K562 (cell line): Measurements from ENCODE around the gene CDK14. TPM values are rescaled to one million over a fixed set of nuclear protein-coding genes. Genes with fewer than 3 reads are reported as not detected.

ENCODE experiments used
- ATAC-seq: fragments of 200-7000 bp; cut with Tn5 transposase; 3 replicates; pipeline ENCODE4 v1.9.1; 2020; ENCODE audit warnings: moderate library complexity
- BruUV-seq: library from RNA; stranded (reverse); fragments of 400-500 nt; replicated peaks from 2 replicates; lab custom pipeline; 2021; lab: Mats Ljungman, UMichigan
- CTCF ChIA-PET: fragments of 300-600 bp; formaldehyde crosslinking; extraction: SDS; loops from one replicate; lab custom pipeline; 2021; ENCODE audit warnings: low intra/inter-chr PET ratio; lab: Yijun Ruan, JAX
- POLR2A ChIA-PET: fragments of 300-600, 350-650 bp; sonication (Branson Sonifier 250); formaldehyde crosslinking; extraction: SDS; loops from one replicate; lab custom pipeline; 2021; ENCODE audit warnings: antibody characterized with exemption, inconsistent platforms; lab: Yijun Ruan, JAX
- DNase-seq, 4 experiments: peaks; one replicate each; pipeline versions ENCODE4 v3.0.0 to v3.0.0-alpha.2; 2011 to 2018; ENCODE audit warnings: low spot score in 3 of 4, mixed read lengths in 3 of 4; ENCODE audit errors: extremely low read depth in 1 of 4
- FAIRE-seq: peaks from 2 replicates; lab custom pipeline; 2011; peaks lifted over from hg19 to GRCh38; lab: Jason Lieb, UNC
- H2AFZ ChIP-seq: 2 replicates; pipeline ENCODE4 v1.6.0; 2011; ENCODE audit warnings: low read depth, low read length, control low read depth, inconsistent platforms
- H3K27ac ChIP-seq: fragments of 200-600 bp; 3 replicates; pipeline ENCODE4 v1.8.0; 2011; ENCODE audit warnings: low read depth, mild to moderate bottlenecking, control low read depth, inconsistent platforms, low read length, moderate library complexity, mixed read lengths; ENCODE audit errors: extremely low read depth
- H3K27me3 ChIP-seq, 2 experiments: fragments of 300-600 bp in 1 of 2; 2 replicates in 1 of 2; 3 replicates in 1 of 2; pipeline versions ENCODE4 v1.6.0 to v1.8.0; 2011; ENCODE audit warnings: inconsistent platforms in 2 of 2, low read length in 2 of 2, mild to moderate bottlenecking in 1 of 2, mixed read lengths in 1 of 2, moderate library complexity in 1 of 2; ENCODE audit not compliant: control insufficient read depth in 2 of 2, insufficient read depth in 2 of 2
- H3K36me3 ChIP-seq: fragments of 300-600 bp; 3 replicates; pipeline ENCODE4 v1.8.0; 2011; ENCODE audit warnings: mild to moderate bottlenecking, low read length, inconsistent platforms; ENCODE audit not compliant: control insufficient read depth, insufficient read depth
- H3K4me1 ChIP-seq, 2 experiments: fragments of 200-600 bp in 1 of 2; replicated peaks in 1 of 2; 2 replicates in 1 of 2; 3 replicates in 1 of 2; pipeline versions ENCODE4 v1.5.1 to v1.8.0; 2011; ENCODE audit warnings: inconsistent platforms in 2 of 2, low read length in 2 of 2, mild to moderate bottlenecking in 1 of 2, mixed read lengths in 1 of 2, moderate library complexity in 1 of 2; ENCODE audit not compliant: control insufficient read depth in 2 of 2, insufficient read depth in 2 of 2
- H3K4me2 ChIP-seq: 2 replicates; pipeline ENCODE4 v1.6.1; 2011; ENCODE audit warnings: low read length, control low read depth, inconsistent platforms, mixed read lengths; ENCODE audit not compliant: insufficient read depth
- H3K4me3 ChIP-seq: fragments of 200-600 bp; sonication (generic), shearing (Covaris generic); 2 replicates; pipeline ENCODE4 v1.5.1; 2016; ENCODE audit warnings: control low read depth, inconsistent platforms
- H3K79me2 ChIP-seq: fragments of 200-600 bp; 3 replicates; pipeline ENCODE4 v1.8.0; 2011; ENCODE audit warnings: low read length, inconsistent platforms; ENCODE audit not compliant: control insufficient read depth, insufficient read depth
- H3K9ac ChIP-seq, 2 experiments: 2 replicates each; pipeline versions ENCODE4 v1.6.0 to v1.6.1; 2011; ENCODE audit warnings: low read depth in 2 of 2, low read length in 2 of 2, control low read depth in 1 of 2, inconsistent platforms in 1 of 2, mild to moderate bottlenecking in 1 of 2, mixed read lengths in 1 of 2; ENCODE audit not compliant: insufficient read depth in 1 of 2
- H3K9me1 ChIP-seq: one replicate; pipeline ENCODE4 v1.6.0; 2011; ENCODE audit warnings: inconsistent platforms, mild to moderate bottlenecking, low read length, moderate library complexity; ENCODE audit not compliant: control insufficient read depth, insufficient read depth
- H3K9me3 ChIP-seq: replicated peaks from 2 replicates; pipeline ENCODE4 v1.5.1; 2011; ENCODE audit warnings: low read depth, low read length, inconsistent platforms; ENCODE audit not compliant: control insufficient read depth, insufficient read depth
- H4K20me1 ChIP-seq: replicated peaks from 2 replicates; pipeline ENCODE4 v1.6.1; 2011; ENCODE audit warnings: low read length, inconsistent platforms, mixed read lengths; ENCODE audit not compliant: control insufficient read depth, insufficient read depth
- ERF ChIP-seq: fragments of 450-650 bp; formaldehyde crosslinking; IDR thresholded peaks from 2 replicates; pipeline ENCODE4 v1.4.0; 2020; ENCODE audit warnings: mild to moderate bottlenecking, mixed read lengths
- FOXJ2 ChIP-seq: fragments of 200-800 bp; sonication (Bioruptor generic); IDR thresholded peaks from 2 replicates; pipeline ENCODE4 v1.6.1; 2016; ENCODE audit warnings: missing genetic modification characterization, missing compliant biosample characterization
- FOXP4 ChIP-seq: sonication (generic); formaldehyde crosslinking; IDR thresholded peaks from 2 replicates; pipeline ENCODE4 v1.8.0; 2022; ENCODE audit warnings: mild to moderate bottlenecking, missing genetic modification reagents, borderline replicate concordance
- KAT2B ChIP-seq: IDR thresholded peaks from one replicate; pipeline ENCODE4 v1.6.1; 2012; ENCODE audit warnings: low read depth, mild to moderate bottlenecking, control low read depth, inconsistent platforms, low read length, moderate library complexity
- MAZ ChIP-seq, 2 experiments: fragments of 450-650 bp in 1 of 2; sonication (generic) in 1 of 2; formaldehyde crosslinking; IDR thresholded peaks in 1 of 2; conservative IDR thresholded peaks in 1 of 2; 2 replicates each; pipeline versions ENCODE4 v1.4.0 to v1.5.0; 2020; ENCODE audit warnings: mild to moderate bottlenecking in 1 of 2, missing genetic modification reagents in 1 of 2
- OTX1 ChIP-seq: fragments of 450-650 bp; formaldehyde crosslinking; IDR thresholded peaks from 2 replicates; pipeline ENCODE4 v1.4.0; 2022; ENCODE audit warnings: mild to moderate bottlenecking
- RAD51 ChIP-seq: fragments of 450-650 bp; IDR thresholded peaks from 2 replicates; pipeline ENCODE4 v1.7.1; 2016; ENCODE audit warnings: low read depth, mild to moderate bottlenecking, borderline replicate concordance
- TAF1 ChIP-seq: IDR thresholded peaks from 2 replicates; pipeline ENCODE4 v1.6.1; 2011; ENCODE audit warnings: mild to moderate bottlenecking, low read length, moderate library complexity; ENCODE audit not compliant: insufficient read depth, control insufficient read depth, severe bottlenecking; ENCODE audit errors: extremely low read depth
- TEAD2 ChIP-seq: fragments of 450-650 bp; IDR thresholded peaks from 2 replicates; pipeline ENCODE4 v1.6.1; 2016; ENCODE audit warnings: missing genetic modification characterization, control low read depth, missing compliant biosample characterization
- YBX1 ChIP-seq: fragments of 450-650 bp; IDR thresholded peaks from 2 replicates; pipeline ENCODE4 v1.7.1; 2016; ENCODE audit warnings: mild to moderate bottlenecking
- ZBTB17 ChIP-seq: fragments of 450-650 bp; formaldehyde crosslinking; IDR thresholded peaks from 2 replicates; pipeline ENCODE4 v1.4.0; 2020; ENCODE audit warnings: mild to moderate bottlenecking
- ZNF124 ChIP-seq: sonication (generic); formaldehyde crosslinking; IDR thresholded peaks from 2 replicates; pipeline ENCODE4 v1.8.1; 2022; ENCODE audit warnings: missing genetic modification reagents
- ZNF174 ChIP-seq: fragments of 250-450 bp; sonication (Bioruptor Pico); IDR thresholded peaks from 2 replicates; pipeline ENCODE4 v1.4.0; 2020; ENCODE audit warnings: mild to moderate bottlenecking
- ZNF384 ChIP-seq: IDR thresholded peaks from 2 replicates; pipeline ENCODE4 v1.6.1; 2012; ENCODE audit warnings: low read depth, low read length, improper control_type of control experiment
- whole genome bisulfite sequencing: fragments of 100-300 bp; shearing (Covaris generic); methylation state at CpG from one replicate; pipeline ENCODE4 v1.1.6; 2016; ENCODE audit warnings: low coverage, mixed read lengths; ENCODE audit not compliant: insufficient coverage; ENCODE audit errors: missing lambda C conversion rate; 5-methylcytosine and 5-hydroxymethylcytosine counted together
- in situ Hi-C: fragments of 300-500 bp; cut with MboI; formaldehyde crosslinking; loops from 4 replicates; pipeline ENCODE4 v1.15.0; 2018; ENCODE audit warnings: inconsistent platforms, mixed read lengths
- intact Hi-C: fragments of 100-400 bp; cut with micrococcal nuclease; formaldehyde crosslinking; loops from 2 replicates; pipeline ENCODE4 v1.14.2; 2022
- polyA plus RNA-seq, 8 experiments: library from polyadenylated mRNA; depleted of rRNA in 4 of 8; stranded (reverse) in 5 of 8; unstranded in 3 of 8; fragments of >200 nt; fragmentation: Nextera tagmentation in 2 of 8; fragmentation: Illumina TruSeq in 1 of 8; extraction: Ambion mirVana in 2 of 8; extraction: Trizol in 1 of 8; gene quantifications; 2 replicates each; pipeline versions ENCODE4 v1.2.1 to v1.2.3, GENCODE V29; 2011 to 2014; ENCODE audit warnings: inconsistent platforms in 1 of 8, missing spikeins in 1 of 8
- total RNA-seq, 7 experiments: library from RNA; depleted of rRNA in 6 of 7; stranded (reverse); fragments of >200 nt in 6 of 7; fragmentation: Illumina TruSeq in 2 of 7; extraction: Trizol in 2 of 7; gene quantifications; 2 replicates each; pipeline versions ENCODE4 v1.2.1 to v1.2.3, GENCODE V29; 2011 to 2021; ENCODE audit warnings: low replicate concordance in 1 of 7
- TF ChIP-seq, protein P1 (sequence below): fragments of 250-450 bp; sonication (Bioruptor Pico); IDR thresholded peaks from 2 replicates; pipeline ENCODE4 v1.5.1; 2021; ENCODE audit warnings: mild to moderate bottlenecking

The CDK14 gene
- total and polyA plus RNA-seq, 9 of the 15 experiments (the other 6 are each of a cell fraction or from before 2014, with no cell fraction given), result 0.03 to 0.91 (median 0.16) TPM

- TF ChIP-seq ERF (CRISPR knock-in tag) (no peak), TEAD2 (tag) (no peak), ZNF124 (CRISPR knock-in tag) (no peak), TAF1 (no peak), ZBTB17 (CRISPR knock-in tag) (no peak), MAZ (CRISPR knock-in tag; conservative IDR thresholded peaks at IDR 0.05 in 1 of 2, IDR thresholded peaks at IDR 0.05 in 1 of 2) (no peak), FOXJ2 (tag) (no peak), ZNF384 (no peak), OTX1 (CRISPR knock-in tag) (no peak), YBX1 (no peak), KAT2B (no peak), FOXP4 (no peak), RAD51 (no peak), ZNF174 (CRISPR knock-in tag) (no peak)
- TF ChIP-seq, protein P1, sequence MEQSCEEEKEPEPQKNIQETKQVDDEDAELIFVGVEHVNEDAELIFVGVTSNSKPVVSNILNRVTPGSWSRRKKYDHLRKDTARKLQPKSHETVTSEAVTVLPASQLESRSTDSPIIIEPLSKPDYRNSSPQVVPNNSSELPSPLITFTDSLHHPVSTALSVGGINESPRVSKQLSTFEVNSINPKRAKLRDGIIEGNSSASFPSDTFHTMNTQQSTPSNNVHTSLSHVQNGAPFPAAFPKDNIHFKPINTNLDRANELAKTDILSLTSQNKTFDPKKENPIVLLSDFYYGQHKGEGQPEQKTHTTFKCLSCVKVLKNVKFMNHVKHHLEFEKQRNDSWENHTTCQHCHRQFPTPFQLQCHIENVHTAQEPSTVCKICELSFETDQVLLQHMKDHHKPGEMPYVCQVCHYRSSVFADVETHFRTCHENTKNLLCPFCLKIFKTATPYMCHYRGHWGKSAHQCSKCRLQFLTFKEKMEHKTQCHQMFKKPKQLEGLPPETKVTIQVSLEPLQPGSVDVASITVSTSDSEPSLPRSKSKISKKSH (CRISPR knock-in tag), result no peak
- TF ChIP-seq, all 486 proteins: peak for 0
- ChIA-PET POLR2A (no interaction called here), CTCF (no interaction called here)
- H3K9ac ChIP-seq, result no peak overlapping the region
- no TSS peak for BruUV-seq
- no peaks in the 10 kb centered on the region; the same call in 1 of the 2 replicates for H3K9me3 ChIP-seq
- no peaks in the 10 kb centered on the region for H4K20me1 ChIP-seq
- no peaks in the 10 kb centered on the region for H3K79me2 ChIP-seq
- H3K36me3 ChIP-seq, result no peaks in the 10 kb centered on the region
- ATAC-seq, result no peak
- no peaks in the 10 kb centered on the region for H3K27me3 ChIP-seq
- no peak for DNase-seq
- no peak overlapping the region for H2AFZ ChIP-seq
- WGBS, result 2% methylated on average over 5 of the region's 5 CpGs
- intact Hi-C loops (no loop called here), in situ Hi-C loops (no loop called here)
- no peak for FAIRE-seq
- H3K9me1 ChIP-seq, result no peaks in the 10 kb centered on the region
- no peak overlapping the region for H3K27ac ChIP-seq
- no peak overlapping the region for H3K4me3 ChIP-seq
- no peaks in the 10 kb centered on the region for H3K4me1 ChIP-seq
- H3K4me2 ChIP-seq, result no peak overlapping the region
Measured at GRCh38 chr7:90957883-90958282, 361.8 kb downstream of the CDK14 start.
